Stimulated activated CD4-positive, alpha-beta T cell treated with anti-CD3 and anti-CD28 coated beads, Interleukin-15, amount 100 ng/mL, for 1 hour (primary cell): ENCODE measurements around the gene MEGF11.
"Not testable (repeated sequence)": the region's sequence is repeated elsewhere in the genome, so short reads cannot be mapped to it uniquely, and the experiment has no call there.

Experiments used
- DNase-seq, 2 donors: peaks; one replicate each; pipeline ENCODE4 v3.0.0-alpha.2; 2020; ENCODE audit warnings: low read depth in 1 of 2, low spot score in 1 of 2

MEGF11 gene

GRCh38 chr15:66276546-66276945 is 23.0 kb upstream of the MEGF11 start:
- no peak for DNase-seq

- no peak for DNase-seq
These were observed 21.8 kb upstream of the MEGF11 start for GRCh38 chr15:66275352-66275751.

GRCh38 chr15:66270932-66271331 is 17.4 kb upstream of the MEGF11 start:
- DNase-seq, result no peak

- DNase-seq, result no peak
These were observed 16.0 kb upstream of the MEGF11 start for GRCh38 chr15:66269326-66270090.

GRCh38 chr15:66264859-66265513 is 11.4 kb upstream of the MEGF11 start:
- no peak for DNase-seq

- DNase-seq, result not testable (repeated sequence)
These were observed 9.3 kb upstream of the MEGF11 start for GRCh38 chr15:66262837-66263236.

GRCh38 chr15:66261056-66261455 is 7.5 kb upstream of the MEGF11 start:
- no peak for DNase-seq

GRCh38 chr15:66256692-66257091 is 3.1 kb upstream of the MEGF11 start:
- no peak for DNase-seq

GRCh38 chr15:66254951-66255676 is 1.6 kb upstream of the MEGF11 start:
- no peak for DNase-seq

- no peak for DNase-seq
These were observed 770 bp upstream of the MEGF11 start for GRCh38 chr15:66254089-66254950.

- no peak for DNase-seq
These were observed 699 bp downstream of the MEGF11 start for GRCh38 chr15:66252685-66253417.

- peak in 1 of 2 donors; percentile 30 for DNase-seq
These were observed 1.5 kb downstream of the MEGF11 start for GRCh38 chr15:66251790-66252684.

GRCh38 chr15:66251065-66251789 is 2.3 kb downstream of the MEGF11 start:
- no peak for DNase-seq

GRCh38 chr15:66249605-66250174 is 3.9 kb downstream of the MEGF11 start:
- DNase-seq, result no peak

GRCh38 chr15:66246937-66247336 is 6.6 kb downstream of the MEGF11 start:
- no peak for DNase-seq

- DNase-seq, result not testable (repeated sequence)
These were observed 7.7 kb downstream of the MEGF11 start for GRCh38 chr15:66245832-66246231.

GRCh38 chr15:66241908-66242285 is 11.7 kb downstream of the MEGF11 start:
- no peak for DNase-seq

GRCh38 chr15:66241087-66241907 is 12.3 kb downstream of the MEGF11 start:
- no peak for DNase-seq
